LNCAP (cell line): ENCODE measurements around the gene COA1.

Experiments
- CTCF ChIP-seq: fragments of 450-650 bp; IDR thresholded peaks from 2 replicates; pipeline ENCODE4 v1.5.1; 2017; ENCODE audit warnings: mild to moderate bottlenecking

The COA1 gene

DNA sequence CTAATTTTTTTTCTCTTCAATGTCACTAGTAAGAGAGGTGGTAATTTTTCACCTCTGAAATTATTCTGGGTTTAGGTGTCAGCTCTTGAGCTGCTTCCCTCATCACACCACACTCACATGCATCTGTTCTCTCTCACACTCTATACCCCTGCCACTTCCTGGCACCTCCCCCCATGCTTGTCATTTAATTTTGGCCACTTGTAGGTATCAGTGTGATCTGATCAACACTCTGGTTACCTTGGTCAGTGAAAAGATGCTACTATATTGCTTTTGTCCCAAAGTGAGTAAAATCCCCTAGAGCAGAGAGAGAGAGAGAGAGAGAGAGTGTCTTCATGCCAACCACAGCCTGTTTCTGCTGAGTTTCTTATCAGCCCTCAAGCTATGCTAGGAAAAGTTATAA, 103.9 kb downstream of the COA1 start:
- no peak for TF ChIP-seq CTCF

DNA sequence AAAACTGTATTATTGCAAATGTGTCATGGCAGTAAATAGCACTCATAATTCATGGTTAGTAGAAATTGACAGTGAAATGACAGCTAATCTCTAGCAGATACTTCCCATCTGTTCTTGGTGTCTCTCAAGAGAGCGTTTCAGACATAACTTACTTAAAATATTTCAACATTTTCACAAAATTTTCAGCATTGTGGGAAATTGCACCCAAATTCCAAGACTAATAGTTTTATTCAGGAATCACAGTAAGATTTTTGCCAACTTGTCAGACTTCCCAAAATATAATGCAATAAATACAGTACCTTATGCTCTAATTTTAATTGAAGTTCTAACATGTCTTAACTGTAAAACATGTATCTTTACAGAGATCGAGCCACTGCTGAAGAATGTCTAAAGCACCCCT, 105.2 kb downstream of the COA1 start:
- no peak for TF ChIP-seq CTCF

DNA sequence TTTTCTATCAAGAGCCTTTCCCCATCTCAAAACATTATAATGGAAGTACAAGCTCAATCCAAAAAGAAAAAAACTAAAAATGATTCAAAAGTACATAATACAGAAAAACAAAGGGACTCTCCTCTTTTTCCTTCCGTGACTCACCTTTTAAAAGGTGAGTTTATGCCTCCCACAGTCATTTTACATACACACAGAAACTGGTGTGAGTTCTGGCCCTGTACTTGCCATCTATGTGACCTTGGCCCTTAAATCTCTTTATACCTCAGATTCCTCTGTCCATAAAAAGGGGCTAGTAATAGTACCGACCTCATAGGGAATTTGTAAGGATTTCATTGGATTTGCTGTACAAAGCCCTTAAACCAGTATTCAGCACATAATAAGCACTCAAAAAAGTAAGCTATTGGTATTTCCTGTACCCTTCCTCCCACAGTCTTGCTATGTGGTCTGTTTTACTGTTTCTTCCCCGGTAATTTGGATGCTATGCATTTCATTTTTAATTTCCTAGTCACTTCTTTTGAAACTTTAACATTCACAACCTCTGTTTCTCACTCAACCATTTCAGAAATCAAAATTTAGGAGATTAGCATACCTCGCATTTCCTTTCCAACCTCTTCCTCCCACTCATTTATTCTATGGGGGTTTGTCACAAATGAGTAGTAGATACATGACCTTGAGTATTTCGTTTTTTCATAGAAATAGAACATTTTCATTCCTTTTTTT, 107.4 kb downstream of the COA1 start:
- TF ChIP-seq CTCF, result no peak

DNA sequence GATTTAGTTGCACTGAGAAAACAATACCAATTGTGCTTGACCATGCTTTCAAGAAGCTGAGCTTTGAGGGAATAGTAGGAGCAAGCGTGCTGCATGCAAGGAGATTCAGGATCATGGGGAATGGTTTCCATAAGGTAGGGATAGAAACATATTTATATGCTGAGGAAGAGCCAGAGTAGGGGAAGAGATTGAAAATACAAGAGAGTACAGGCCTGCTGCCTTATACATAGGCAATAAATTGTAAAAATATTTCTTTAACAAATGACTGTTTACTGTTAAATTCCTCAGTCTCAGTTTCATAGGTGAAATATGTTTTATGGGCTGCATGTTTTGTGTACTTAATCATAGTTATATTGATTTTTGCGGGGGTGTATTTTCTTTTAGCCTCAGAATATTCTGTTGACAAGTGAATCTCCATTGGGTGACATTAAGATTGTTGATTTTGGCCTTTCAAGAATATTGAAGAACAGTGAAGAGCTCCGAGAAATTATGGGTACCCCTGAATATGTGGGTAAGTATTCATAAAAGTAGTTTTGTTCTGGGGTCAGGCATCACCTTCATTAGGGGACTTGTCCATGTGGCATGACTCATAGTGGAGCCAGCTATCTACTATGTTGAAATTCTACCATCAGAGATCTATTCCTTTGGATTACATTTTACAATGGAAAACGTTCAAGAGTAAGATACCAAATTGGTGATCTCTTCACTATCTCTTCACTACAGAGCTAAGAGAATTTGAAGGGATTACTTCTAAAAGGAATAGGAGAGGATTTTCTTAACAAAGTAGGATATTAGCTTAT, 109.9 kb downstream of the COA1 start:
- no peak for TF ChIP-seq CTCF

DNA sequence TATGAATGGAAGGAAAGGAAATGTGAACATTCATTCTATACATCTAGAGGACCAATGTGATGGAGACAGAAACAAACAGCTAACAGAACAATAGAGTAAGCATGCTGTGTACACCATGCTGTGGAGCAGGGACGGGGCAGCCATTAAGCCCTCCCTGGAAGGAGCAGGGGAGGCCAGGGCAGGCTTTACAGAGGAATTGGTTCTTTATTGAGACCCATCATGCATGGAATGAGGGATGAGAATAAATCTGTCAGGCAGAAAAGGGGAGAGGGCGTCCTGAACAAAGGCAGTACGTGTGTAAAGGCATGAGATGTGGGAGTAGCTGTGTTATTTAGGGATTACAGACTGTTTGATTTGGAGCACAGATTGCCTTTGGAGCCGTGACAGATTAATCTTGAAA, 111.2 kb downstream of the COA1 start:
- TF ChIP-seq CTCF, result no peak

DNA sequence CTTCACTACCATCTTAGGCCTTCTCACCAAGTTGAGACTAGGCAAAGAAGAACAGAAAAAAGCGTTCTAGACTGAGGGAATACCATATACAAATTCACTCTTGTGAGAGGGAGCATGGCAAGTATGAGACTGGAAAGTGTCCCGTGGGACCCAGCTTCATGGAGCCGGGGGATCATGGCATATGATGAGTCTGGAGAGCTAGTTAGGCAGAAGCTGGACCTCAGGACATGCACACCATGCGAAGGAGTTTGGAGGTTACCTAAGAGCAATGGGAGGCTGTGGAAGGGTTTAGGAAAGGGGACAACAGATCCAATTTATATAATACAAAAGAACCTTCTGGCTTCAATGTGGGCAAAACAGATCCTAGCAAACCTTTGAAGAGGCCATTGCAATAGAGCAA, 112.3 kb downstream of the COA1 start:
- TF ChIP-seq CTCF, result no peak

DNA sequence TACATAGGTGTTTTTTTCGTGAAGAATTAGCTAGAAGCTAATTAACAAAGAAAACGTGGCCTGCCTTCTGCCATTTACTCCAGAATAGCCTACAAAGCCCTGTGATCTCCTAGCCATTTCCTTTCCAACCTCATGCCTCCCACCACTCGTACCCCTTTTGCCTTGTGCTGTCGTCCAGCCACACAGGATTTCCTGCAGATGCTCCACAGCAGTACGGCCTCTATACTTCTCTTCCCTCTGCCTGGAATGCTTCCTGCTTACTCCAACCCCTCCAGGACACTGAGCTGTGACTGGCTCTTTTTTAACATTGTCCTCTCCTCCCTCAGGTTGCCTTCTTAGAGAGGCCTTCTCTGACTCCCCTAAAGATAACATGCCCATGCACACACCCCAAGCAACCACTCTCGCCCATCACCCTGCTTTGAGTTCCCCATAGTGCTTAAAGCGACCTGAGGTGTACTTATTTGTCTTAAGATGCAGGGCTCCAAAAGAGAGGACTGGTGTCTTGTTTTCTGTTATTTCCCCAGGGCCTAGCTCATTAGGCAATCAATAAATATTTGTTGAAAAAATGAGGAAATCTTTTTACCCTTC, 113.7 kb downstream of the COA1 start:
- TF ChIP-seq CTCF, result no peak
